NCI-H526 (cell line): ENCODE measurements around the gene RNF220.

Experiments used
- DNase-seq, 2 experiments: peaks; one replicate each; lab custom pipeline; 2025; lab: John Stamatoyannopoulos, UW

Gene RNF220

GRCh38 chr1:44636688-44637598, 231.9 kb downstream of the RNF220 start:
- peak in 1 of 2 experiments; percentile 55 for DNase-seq

GRCh38 chr1:44637702-44638411, 232.8 kb downstream of the RNF220 start:
- no peak for DNase-seq

- no peak for DNase-seq
Observed at GRCh38 chr1:44640200-44640853, 235.3 kb downstream of the RNF220 start.

GRCh38 chr1:44641126-44642102, 236.4 kb downstream of the RNF220 start:
- no peak for DNase-seq

GRCh38 chr1:44642255-44642654, 237.2 kb downstream of the RNF220 start:
- no peak for DNase-seq

- no peak for DNase-seq
Observed at GRCh38 chr1:44642925-44643324, 237.9 kb downstream of the RNF220 start.

GRCh38 chr1:44643721-44644334, 238.8 kb downstream of the RNF220 start:
- DNase-seq = no peak

GRCh38 chr1:44644806-44645205, 239.8 kb downstream of the RNF220 start:
- no peak for DNase-seq

- DNase-seq = no peak
Observed at GRCh38 chr1:44645476-44646244, 240.6 kb downstream of the RNF220 start.

- DNase-seq = no peak
Observed at GRCh38 chr1:44646261-44647110, 241.4 kb downstream of the RNF220 start.

- no peak for DNase-seq
Observed at GRCh38 chr1:44647896-44648295, 242.8 kb downstream of the RNF220 start.

GRCh38 chr1:44648529-44649250, 243.6 kb downstream of the RNF220 start:
- no peak for DNase-seq

- no peak for DNase-seq
Observed at GRCh38 chr1:44649788-44650158, 244.7 kb downstream of the RNF220 start.

GRCh38 chr1:44650159-44650831, 245.2 kb downstream of the RNF220 start:
- no peak for DNase-seq

GRCh38 chr1:44651069-44651468, 246.0 kb downstream of the RNF220 start:
- no peak for DNase-seq

GRCh38 chr1:44652445-44653106, 247.5 kb downstream of the RNF220 start:
- peak; percentile 83 to 91 for DNase-seq
